NOMO-1 (cell line): ENCODE results near the gene CDK14.

Experiments
- DNase-seq, 2 experiments: peaks; one replicate each; lab custom pipeline; 2025; ENCODE audit not compliant: unreplicated experiment in 2 of 2; lab: John Stamatoyannopoulos, UW

The CDK14 gene

GRCh38 chr7:91069146-91069545 lies 473.0 kb downstream of the CDK14 start:
- no peak for DNase-seq

GRCh38 chr7:91079487-91079886 lies 483.4 kb downstream of the CDK14 start:
- no peak for DNase-seq

- no peak for DNase-seq
Measured at GRCh38 chr7:91080351-91080750, 484.2 kb downstream of the CDK14 start.

GRCh38 chr7:91082038-91082437 lies 485.9 kb downstream of the CDK14 start:
- DNase-seq, result peak in 1 of 2 experiments; percentile 22

- DNase-seq, result peak in 1 of 2 experiments; percentile 81
Measured at GRCh38 chr7:91082852-91083495, 486.9 kb downstream of the CDK14 start.

- no peak for DNase-seq
Measured at GRCh38 chr7:91083855-91084644, 487.9 kb downstream of the CDK14 start.

- DNase-seq, result no peak
Measured at GRCh38 chr7:91085175-91085574, 489.1 kb downstream of the CDK14 start.

- DNase-seq, result no peak
Measured at GRCh38 chr7:91086200-91086599, 490.1 kb downstream of the CDK14 start.

- DNase-seq, result no peak
Measured at GRCh38 chr7:91088156-91088555, 492.0 kb downstream of the CDK14 start.

GRCh38 chr7:91088691-91089090 lies 492.6 kb downstream of the CDK14 start:
- no peak for DNase-seq

- DNase-seq, result peak; percentile 52 to 87
Measured at GRCh38 chr7:91089382-91089963, 493.4 kb downstream of the CDK14 start.

- no peak for DNase-seq
Measured at GRCh38 chr7:91090684-91091083, 494.6 kb downstream of the CDK14 start.

GRCh38 chr7:91091631-91092030 lies 495.5 kb downstream of the CDK14 start:
- no peak for DNase-seq

GRCh38 chr7:91093181-91093580 lies 497.1 kb downstream of the CDK14 start:
- DNase-seq, result peak in 1 of 2 experiments; percentile 52

GRCh38 chr7:91098566-91098965 lies 502.4 kb downstream of the CDK14 start:
- no peak for DNase-seq

GRCh38 chr7:91103363-91103762 lies 507.2 kb downstream of the CDK14 start:
- no peak for DNase-seq

- DNase-seq, result no peak
Measured at GRCh38 chr7:91107460-91107859, 511.3 kb downstream of the CDK14 start.

- no peak for DNase-seq
Measured at GRCh38 chr7:91109200-91109599, 513.1 kb downstream of the CDK14 start.

GRCh38 chr7:91112902-91113341 lies 516.8 kb downstream of the CDK14 start:
- DNase-seq, result no peak

- no peak for DNase-seq
Measured at GRCh38 chr7:91114232-91114631, 518.1 kb downstream of the CDK14 start.

GRCh38 chr7:91126762-91127161 lies 530.6 kb downstream of the CDK14 start:
- no peak for DNase-seq

- DNase-seq, result no peak
Measured at GRCh38 chr7:91127325-91127724, 531.2 kb downstream of the CDK14 start.
